Naive thymus-derived CD8-positive, alpha-beta T cell (primary cell): ENCODE data around the gene CAPN14. TPM values are rescaled to one million over a fixed set of nuclear protein-coding genes. Genes with fewer than 3 reads are reported as not detected.

Experiments
- ATAC-seq, 2 donors: fragments of 150-1000 bp; cut with Tn5 transposase in 1 of 2; sonication (Bioruptor Pico), chemical (Tn5 transposase) in 1 of 2; 1 replicate in 1 of 2; 2 replicates in 1 of 2; pipeline ENCODE4 v1.10.0; 2021; ENCODE audit warnings: mild to moderate bottlenecking in 2 of 2, moderate library complexity in 2 of 2
- POLR2A ChIA-PET: fragments of 350-600 bp; sonication (Branson Sonifier 250); formaldehyde crosslinking; loops from one replicate; lab custom pipeline; 2021; ENCODE audit warnings: antibody characterized with exemption; lab: Charles Lee
- DNase-seq, 10 donors: peaks; one replicate each; pipeline versions ENCODE4 v3.0.0 to v3.0.0-alpha.2; 2020 to 2022
- H3K27ac Mint-ChIP-seq, 10 donors: one replicate each; pipeline ENCODE4 v1.8.0; 2020 to 2022; ENCODE audit warnings: mild to moderate bottlenecking in 10 of 10, mixed read lengths in 10 of 10, moderate library complexity in 4 of 10, inconsistent platforms in 1 of 10
- H3K27me3 Mint-ChIP-seq, 5 donors: one replicate each; pipeline ENCODE4 v1.8.0; 2021 to 2022; ENCODE audit warnings: mixed read lengths in 5 of 5
- H3K36me3 Mint-ChIP-seq, 3 donors: one replicate each; pipeline ENCODE4 v1.8.0; 2020 to 2022; ENCODE audit warnings: mixed read lengths in 3 of 3, mild to moderate bottlenecking in 2 of 3, inconsistent platforms in 1 of 3
- H3K4me1 Mint-ChIP-seq, 4 donors: one replicate each; pipeline ENCODE4 v1.8.0; 2021 to 2022; ENCODE audit warnings: mixed read lengths in 4 of 4
- H3K4me3 Mint-ChIP-seq, 10 donors: one replicate each; pipeline ENCODE4 v1.8.0; 2020 to 2022; ENCODE audit warnings: mild to moderate bottlenecking in 10 of 10, mixed read lengths in 10 of 10, moderate library complexity in 6 of 10, inconsistent platforms in 1 of 10
- H3K9me3 Mint-ChIP-seq, 9 donors: one replicate each; pipeline ENCODE4 v1.8.0; 2020 to 2022; ENCODE audit warnings: mixed read lengths in 9 of 9, mild to moderate bottlenecking in 3 of 9, inconsistent platforms in 1 of 9, moderate library complexity in 1 of 9
- polyA plus RNA-seq, 3 donors: library from polyadenylated mRNA; unstranded; fragments of 300-500 nt; fragmentation: Illumina TruSeq; gene quantifications; one replicate each; pipeline ENCODE4 v1.2.3, GENCODE V29; 2021
- total RNA-seq, 8 experiments: library from RNA in 2 of 8; stranded (reverse) in 2 of 8; gene quantifications; one replicate each; pipeline ENCODE4 v1.2.3 and lab custom pipeline; 2021 to 2026

CAPN14 gene
- total and polyA plus RNA-seq, 5 experiments from 2014 or later = 0.09 to 0.65 (median 0.29) TPM; not detected in 1

DNA sequence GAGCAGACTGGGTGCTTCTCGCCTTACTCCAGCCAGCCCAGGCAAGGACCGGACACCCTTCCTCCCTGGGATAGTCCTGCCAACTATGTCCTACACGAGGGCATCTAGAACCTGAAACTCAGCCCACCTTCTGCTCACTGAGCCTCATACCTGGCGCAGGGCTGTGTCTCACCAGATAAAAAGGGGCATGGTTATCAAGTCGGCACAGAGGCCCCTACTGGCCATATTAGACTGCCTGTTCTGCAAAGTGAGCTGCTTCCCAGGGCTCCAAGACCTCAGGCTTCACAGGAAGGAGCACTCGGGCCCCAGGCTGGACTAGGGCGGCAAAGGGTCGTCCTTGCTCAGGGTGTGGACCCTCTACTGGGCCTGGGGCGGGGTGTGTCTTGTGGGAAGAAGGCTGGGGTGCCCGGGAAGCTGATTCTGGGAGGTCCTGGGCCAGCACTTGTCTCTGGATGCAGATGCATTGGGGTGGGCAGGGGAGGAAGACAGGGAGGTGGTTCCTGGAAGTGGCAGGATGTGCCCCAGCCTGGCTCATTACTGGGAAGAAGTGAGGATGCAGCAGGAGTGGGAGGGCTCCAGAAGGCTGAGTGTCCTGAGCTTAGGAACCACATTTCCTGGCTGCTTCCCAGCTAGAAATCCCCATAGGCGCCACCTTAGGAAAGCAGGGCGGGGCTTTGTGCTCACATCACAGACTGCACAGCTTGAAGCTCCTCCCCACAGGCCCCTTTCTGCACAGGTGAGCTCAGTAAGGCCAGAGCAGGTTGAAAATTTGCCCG lies 36.2 kb upstream of the CAPN14 start:
- ATAC-seq = no peak
- Mint-ChIP-seq H3K27ac (peak overlapping the region in 4 of 10 donors; percentile 44 to 76 (median 68)), H3K27me3 (no peaks in the 10 kb centered on the region), H3K4me1 (peaks cover 0 to 29% (median 0%) of the 10 kb centered on the region in 4 donors), H3K36me3 (peaks cover 0 to 7% (median 3%) of the 10 kb centered on the region in 3 donors), H3K9me3 (no peaks in the 10 kb centered on the region), H3K4me3 (no peak overlapping the region)
- POLR2A ChIA-PET = no interaction called here
- no peak for DNase-seq

DNA sequence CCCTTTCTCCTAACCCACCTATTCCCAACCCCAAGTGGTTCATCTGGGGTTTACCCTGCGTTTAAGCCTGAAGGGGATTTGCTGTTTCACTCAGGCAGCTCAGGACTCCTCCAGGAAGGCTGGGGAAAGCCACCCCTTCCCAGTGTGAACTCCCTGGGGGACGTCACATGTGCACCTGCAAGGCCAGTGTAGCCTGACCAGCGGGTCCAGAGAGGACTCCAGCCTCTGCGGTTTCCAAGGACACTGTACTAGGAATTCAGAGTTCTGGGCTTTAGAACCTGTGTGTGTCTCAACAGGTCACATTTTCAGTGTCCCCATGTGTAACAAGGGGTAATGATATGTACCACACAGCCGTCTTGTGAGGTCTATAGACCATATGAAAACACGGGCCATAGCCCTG lies 34.5 kb upstream of the CAPN14 start:
- H3K27ac Mint-ChIP-seq = no peak overlapping the region
- no peak overlapping the region for H3K4me3 Mint-ChIP-seq
- H3K27me3 Mint-ChIP-seq = no peaks in the 10 kb centered on the region
- DNase-seq (no peak), ATAC-seq (no peak)
- POLR2A ChIA-PET = no interaction called here
- peaks cover 0 to 24% (median 0%) of the 10 kb centered on the region in 4 donors for H3K4me1 Mint-ChIP-seq
- peaks cover 0 to 10% (median 9%) of the 10 kb centered on the region in 3 donors for H3K36me3 Mint-ChIP-seq
- H3K9me3 Mint-ChIP-seq = no peaks in the 10 kb centered on the region

DNA sequence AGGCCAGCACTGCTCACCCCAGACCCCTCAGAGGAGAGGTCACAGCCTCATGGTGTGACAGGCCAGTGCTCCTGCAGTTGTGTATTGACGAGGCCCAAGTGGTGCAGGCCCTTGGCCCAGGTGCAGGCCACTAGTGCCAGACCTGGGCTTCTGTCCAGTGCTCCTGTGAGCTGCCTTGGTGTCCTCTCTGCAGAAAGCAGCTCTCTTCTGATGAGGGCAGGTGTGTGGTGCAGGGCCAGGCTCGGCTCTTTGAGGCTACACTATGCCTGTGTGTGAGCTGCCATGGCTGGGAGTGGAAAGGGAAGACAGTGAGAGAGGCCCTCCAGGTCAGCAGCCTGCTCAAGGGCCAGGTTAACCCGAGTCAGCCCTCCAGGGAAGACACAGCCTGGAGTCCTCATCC lies 33.7 kb upstream of the CAPN14 start:
- Mint-ChIP-seq H3K4me3 (no peak overlapping the region), H3K27ac (no peak overlapping the region), H3K4me1 (peaks cover 0 to 20% (median 0%) of the 10 kb centered on the region in 4 donors), H3K27me3 (no peaks in the 10 kb centered on the region), H3K9me3 (no peaks in the 10 kb centered on the region), H3K36me3 (peaks cover 0 to 11% (median 10%) of the 10 kb centered on the region in 3 donors)
- DNase-seq (no peak), ATAC-seq (no peak)
- POLR2A ChIA-PET = no interaction called here

DNA sequence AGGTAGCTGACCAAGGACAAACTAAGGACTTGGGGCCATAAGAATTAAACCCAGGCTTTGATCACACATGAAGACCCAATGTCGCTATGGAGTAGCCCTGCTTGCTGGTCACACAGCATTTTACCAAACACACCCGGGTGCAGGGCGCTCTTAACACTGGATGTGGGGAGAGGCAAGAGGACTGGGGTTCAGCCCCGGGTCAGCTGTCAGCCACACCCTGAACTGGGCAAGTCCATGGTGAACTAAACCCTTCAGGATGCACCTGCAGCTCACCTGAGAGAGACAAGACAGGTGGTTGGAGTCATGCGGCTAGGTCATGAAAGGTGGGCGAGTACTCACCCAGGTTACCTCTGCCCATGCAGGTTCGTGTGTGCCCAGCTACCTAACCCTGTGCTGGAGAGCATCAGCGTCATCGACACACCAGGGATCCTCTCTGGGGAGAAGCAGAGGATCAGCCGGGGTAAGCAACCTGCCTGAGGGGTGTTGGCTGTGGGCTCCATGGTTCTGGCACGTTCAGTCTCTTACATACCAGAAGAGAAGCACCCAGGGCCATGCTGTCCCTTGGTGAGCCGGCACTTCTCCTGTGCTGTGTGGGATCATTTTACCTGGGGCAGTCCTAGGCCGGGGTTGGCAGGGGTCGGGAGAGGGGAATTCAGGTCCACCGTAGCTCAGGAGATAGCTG lies 31.8 kb upstream of the CAPN14 start:
- H3K4me1 Mint-ChIP-seq = peaks cover 0 to 14% (median 0%) of the 10 kb centered on the region in 4 donors
- no peak overlapping the region for H3K4me3 Mint-ChIP-seq
- H3K9me3 Mint-ChIP-seq = no peaks in the 10 kb centered on the region
- no peaks in the 10 kb centered on the region for H3K27me3 Mint-ChIP-seq
- H3K36me3 Mint-ChIP-seq = peaks cover 0 to 15% (median 10%) of the 10 kb centered on the region in 3 donors
- POLR2A ChIA-PET = no interaction called here
- H3K27ac Mint-ChIP-seq = no peak overlapping the region
- ATAC-seq = no peak
- DNase-seq = no peak

DNA sequence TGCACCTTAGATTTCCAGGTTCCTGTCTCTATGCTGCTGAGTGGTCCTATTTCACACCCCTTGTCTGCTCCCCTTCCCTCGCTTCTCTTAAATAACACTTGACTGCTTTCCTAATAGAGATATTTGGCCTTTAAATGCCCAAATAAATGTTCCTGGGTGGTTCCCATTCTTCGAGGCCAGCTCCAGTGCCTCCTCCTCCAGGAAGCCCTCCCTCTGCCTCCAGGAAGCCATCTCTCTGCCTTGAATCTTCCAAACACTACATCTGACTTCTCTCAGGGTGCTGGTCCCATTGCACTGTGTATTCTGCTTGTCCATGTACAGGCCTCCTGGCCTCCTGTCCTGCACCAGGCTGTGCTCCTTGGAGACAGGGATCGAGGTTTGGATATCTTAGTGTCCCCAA lies 30.8 kb upstream of the CAPN14 start:
- H3K9me3 Mint-ChIP-seq = no peaks in the 10 kb centered on the region
- H3K4me1 Mint-ChIP-seq = peaks cover 0 to 12% (median 0%) of the 10 kb centered on the region in 4 donors
- no peaks in the 10 kb centered on the region for H3K27me3 Mint-ChIP-seq
- ATAC-seq = no peak
- POLR2A ChIA-PET = interaction anchor here (1.1 kb wide), 1 partner anchor 13 kb away, joined by 3 read pairs; no protein-coding TSS in a partner anchor
- H3K27ac Mint-ChIP-seq = no peak overlapping the region
- no peak for DNase-seq
- H3K36me3 Mint-ChIP-seq = peaks cover 0 to 15% (median 10%) of the 10 kb centered on the region in 3 donors
- H3K4me3 Mint-ChIP-seq = no peak overlapping the region

DNA sequence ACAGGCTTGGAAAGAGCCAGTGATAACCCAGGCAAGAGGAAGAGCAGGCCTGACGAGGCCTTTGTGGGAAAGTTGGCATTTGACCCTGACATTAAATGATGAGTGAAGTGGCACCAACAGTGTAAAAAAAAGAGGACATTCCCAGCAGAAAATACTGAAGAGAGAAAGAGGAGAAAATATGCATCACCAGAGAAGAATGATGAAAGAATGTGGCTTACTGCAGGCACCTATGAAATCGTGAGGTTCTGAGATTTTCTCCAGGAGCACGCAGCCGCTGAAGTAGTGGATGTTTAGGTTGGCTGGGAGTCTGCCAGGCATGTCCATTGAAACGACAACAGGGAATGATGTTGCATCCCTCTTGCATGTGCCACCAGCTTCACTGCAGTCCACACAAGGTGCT lies 30.4 kb upstream of the CAPN14 start:
- POLR2A ChIA-PET = interaction anchor here (1.1 kb wide), 1 partner anchor 13 kb away, joined by 3 read pairs; no protein-coding TSS in a partner anchor
- DNase-seq (no peak), ATAC-seq (no peak)
- Mint-ChIP-seq H3K27me3 (no peaks in the 10 kb centered on the region), H3K4me3 (no peak overlapping the region), H3K27ac (no peak overlapping the region), H3K4me1 (peaks cover 0 to 8% (median 0%) of the 10 kb centered on the region in 4 donors), H3K36me3 (peaks cover 0 to 15% (median 10%) of the 10 kb centered on the region in 3 donors), H3K9me3 (no peaks in the 10 kb centered on the region)

DNA sequence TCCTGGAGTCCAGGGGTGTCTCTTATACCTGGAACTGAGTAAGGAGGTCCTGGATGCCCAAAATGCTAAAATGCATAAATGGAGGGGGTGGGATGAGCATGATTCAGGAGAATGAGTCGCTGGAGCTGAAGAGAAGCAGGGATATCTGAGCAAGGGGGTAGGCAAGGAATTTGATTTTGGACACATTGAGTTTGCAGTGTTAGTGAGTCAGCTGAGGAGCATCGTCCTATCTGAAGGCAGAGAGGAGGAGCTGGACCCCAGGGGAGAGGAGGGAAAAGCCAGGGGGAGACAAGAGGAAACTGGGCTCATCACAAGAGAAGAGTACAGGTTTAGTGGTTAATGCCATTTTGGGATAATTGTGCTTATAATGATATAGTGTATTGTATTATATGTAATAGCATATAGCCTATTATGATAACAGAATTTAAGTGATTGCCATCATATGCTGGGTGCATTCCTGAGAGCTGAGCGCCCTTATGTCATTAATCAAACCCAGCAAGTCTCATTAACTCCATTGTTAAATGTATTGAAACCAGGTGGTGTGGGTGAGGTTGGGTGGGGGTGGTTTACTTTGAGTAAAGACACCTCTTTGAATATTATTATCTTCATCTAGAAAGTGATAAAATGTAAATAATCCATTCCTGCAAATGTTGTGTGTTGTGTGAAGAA lies 29.0 kb upstream of the CAPN14 start:
- H3K27ac Mint-ChIP-seq = no peak overlapping the region
- H3K4me3 Mint-ChIP-seq = no peak overlapping the region
- H3K4me1 Mint-ChIP-seq = no peaks in the 10 kb centered on the region
- peaks cover 0 to 15% (median 10%) of the 10 kb centered on the region in 3 donors for H3K36me3 Mint-ChIP-seq
- no peaks in the 10 kb centered on the region for H3K9me3 Mint-ChIP-seq
- H3K27me3 Mint-ChIP-seq = no peaks in the 10 kb centered on the region
- no peak for ATAC-seq
- POLR2A ChIA-PET = no interaction called here
- no peak for DNase-seq

DNA sequence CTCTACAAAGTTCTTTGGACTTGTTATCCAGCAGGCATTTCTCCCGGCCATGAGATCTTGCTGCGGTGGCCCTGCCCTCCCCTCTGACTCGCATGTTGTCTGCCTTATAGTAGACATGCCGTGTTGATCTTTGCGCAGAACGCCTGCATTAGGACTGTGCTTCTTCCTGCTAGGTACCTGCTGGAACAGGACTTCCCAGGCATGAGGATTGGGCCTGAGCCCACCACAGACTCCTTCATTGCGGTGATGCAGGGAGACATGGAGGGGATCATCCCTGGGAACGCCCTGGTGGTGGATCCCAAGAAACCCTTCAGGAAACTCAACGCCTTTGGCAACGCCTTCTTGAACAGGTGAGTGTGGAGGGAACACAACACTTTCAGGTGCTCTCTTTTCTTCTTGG lies 26.8 kb upstream of the CAPN14 start:
- POLR2A ChIA-PET = no interaction called here
- no peak overlapping the region for H3K4me3 Mint-ChIP-seq

DNA sequence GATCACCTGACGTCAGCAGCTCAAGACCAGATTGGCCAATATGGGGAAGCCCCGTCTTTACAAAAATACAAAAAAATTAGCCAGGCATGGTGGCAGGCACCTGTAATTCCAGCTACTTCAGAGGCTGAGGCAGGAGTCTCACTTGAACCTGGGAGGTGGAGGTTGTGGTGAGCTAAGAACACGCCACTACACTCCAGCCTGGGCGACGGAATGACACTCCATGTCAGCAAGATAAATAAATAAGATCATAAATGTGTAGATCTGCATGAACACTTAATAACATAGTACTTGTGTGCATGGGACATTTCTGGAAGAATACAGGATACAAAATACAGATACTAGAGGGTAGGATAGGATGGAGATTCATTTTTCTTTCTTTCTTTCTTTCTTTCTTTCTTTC lies 25.7 kb upstream of the CAPN14 start:
- DNase-seq (no peak), ATAC-seq (no peak)
- H3K4me3 Mint-ChIP-seq = no peak overlapping the region
- H3K9me3 Mint-ChIP-seq = no peaks in the 10 kb centered on the region
- POLR2A ChIA-PET = no interaction called here
- no peaks in the 10 kb centered on the region for H3K27me3 Mint-ChIP-seq
- H3K4me1 Mint-ChIP-seq = peaks cover 0 to 3% (median 0%) of the 10 kb centered on the region in 4 donors
- no peak overlapping the region for H3K27ac Mint-ChIP-seq
- peaks cover 0 to 8% (median 5%) of the 10 kb centered on the region in 3 donors for H3K36me3 Mint-ChIP-seq

More for the DNA sequence above, 26.8 kb upstream of the CAPN14 start:
- Mint-ChIP-seq H3K4me1 (peaks cover 0 to 3% (median 0%) of the 10 kb centered on the region in 4 donors), H3K36me3 (peaks cover 0 to 10% (median 8%) of the 10 kb centered on the region in 3 donors), H3K9me3 (no peaks in the 10 kb centered on the region), H3K27me3 (no peaks in the 10 kb centered on the region), H3K27ac (no peak overlapping the region)
- ATAC-seq (no peak), DNase-seq (no peak)

DNA sequence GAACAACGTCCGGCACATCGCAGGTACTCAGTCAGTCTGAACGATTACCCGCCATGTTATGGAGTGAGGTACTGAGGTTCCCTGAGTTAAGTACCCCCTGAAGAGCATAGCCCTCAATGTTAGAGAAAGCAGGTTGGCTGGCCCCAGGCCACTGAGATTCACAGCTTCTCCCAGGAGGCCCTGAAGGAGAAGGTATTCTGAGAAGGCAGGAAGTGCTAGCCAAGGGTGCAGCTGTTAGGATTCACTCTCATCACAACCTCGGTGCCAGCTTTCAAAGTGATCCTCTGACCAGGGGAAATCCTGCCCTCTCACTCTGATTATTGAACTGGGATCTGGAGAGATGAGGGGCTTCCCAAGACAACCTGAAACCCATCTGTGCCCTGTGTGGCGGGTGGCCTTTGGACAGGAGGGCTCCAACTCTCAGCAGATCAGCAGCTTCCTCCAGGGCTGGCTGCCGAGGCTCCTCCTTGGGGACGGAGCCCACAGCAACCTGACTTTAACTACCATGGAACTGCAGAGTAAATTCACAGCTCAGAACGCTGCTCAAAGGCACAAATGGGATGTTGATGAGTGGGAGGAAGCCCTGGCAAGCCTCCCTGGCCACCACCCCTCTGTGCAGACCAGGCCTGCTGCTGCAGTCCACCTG lies 24.4 kb upstream of the CAPN14 start:
- POLR2A ChIA-PET = no interaction called here
- no peak overlapping the region for H3K27ac Mint-ChIP-seq
- peaks cover 0 to 6% (median 0%) of the 10 kb centered on the region in 3 donors for H3K36me3 Mint-ChIP-seq
- ATAC-seq (no peak), DNase-seq (no peak)
- H3K4me3 Mint-ChIP-seq = no peak overlapping the region
- no peaks in the 10 kb centered on the region for H3K27me3 Mint-ChIP-seq
- no peaks in the 10 kb centered on the region for H3K9me3 Mint-ChIP-seq
- H3K4me1 Mint-ChIP-seq = peaks cover 0 to 4% (median 2%) of the 10 kb centered on the region in 4 donors

DNA sequence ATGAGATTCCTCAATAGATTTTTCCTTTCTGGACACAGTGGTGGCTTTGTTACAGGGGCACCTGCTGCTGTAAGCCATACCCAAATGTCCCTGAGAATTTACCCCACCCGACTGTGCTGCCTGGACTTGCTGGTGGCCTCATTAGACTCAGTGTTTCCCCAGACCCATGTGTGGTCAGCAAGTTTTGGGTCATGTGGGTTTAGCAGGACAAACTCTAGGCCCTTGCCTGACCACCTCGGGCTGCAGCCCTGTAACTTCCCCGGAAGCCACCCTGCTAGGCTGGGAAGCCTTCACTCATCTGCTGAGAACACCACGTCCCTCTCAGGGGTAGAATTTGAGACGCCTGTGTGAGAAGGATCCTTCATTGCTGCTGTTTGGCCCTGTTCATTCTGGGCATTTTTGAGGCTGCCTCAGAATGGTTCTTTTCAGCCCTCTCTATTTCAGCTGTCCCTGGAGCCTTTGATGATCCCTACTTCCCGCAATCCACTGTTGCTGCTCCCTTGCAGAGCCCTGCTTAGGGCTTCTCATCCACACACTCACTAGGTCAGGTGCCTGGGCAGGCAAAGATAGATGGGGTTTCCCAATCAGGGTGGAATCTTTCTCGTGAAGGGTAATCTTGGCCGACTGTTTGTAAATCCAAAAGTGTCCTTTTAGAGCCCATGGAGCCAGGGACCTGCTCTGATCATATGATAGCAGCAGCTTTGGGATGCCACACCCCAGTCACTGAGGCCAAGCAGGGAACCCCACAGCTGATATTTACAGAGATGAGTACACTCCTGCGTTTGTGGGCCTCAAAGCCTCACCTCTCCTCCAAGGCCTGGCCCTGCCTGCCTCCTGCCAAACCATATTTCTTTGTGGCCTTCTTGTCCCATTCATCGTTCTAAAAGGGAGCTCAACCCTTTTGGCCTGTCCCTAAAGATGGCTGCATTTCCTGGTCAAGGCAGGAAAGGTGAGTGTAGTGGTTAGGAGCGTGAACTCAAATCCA lies 23.4 kb upstream of the CAPN14 start:
- POLR2A ChIA-PET = interaction anchor here (0.5 kb wide), 1 partner anchor 698 kb away, joined by 3 read pairs; no protein-coding TSS in a partner anchor
- no peak overlapping the region for H3K4me3 Mint-ChIP-seq
- DNase-seq = no peak
- H3K9me3 Mint-ChIP-seq = no peaks in the 10 kb centered on the region
- H3K4me1 Mint-ChIP-seq = peaks cover under 1 to 14% (median 7%) of the 10 kb centered on the region in 4 donors
- ATAC-seq = no peak
- H3K27me3 Mint-ChIP-seq = no peaks in the 10 kb centered on the region
- peak overlapping the region in 2 of 10 donors; percentile 53 to 82 for H3K27ac Mint-ChIP-seq
- H3K36me3 Mint-ChIP-seq = peaks cover 0 to 4% (median 0%) of the 10 kb centered on the region in 3 donors
